Osteoblast (primary cell): ENCODE data around the gene RIPOR3. TPM values are rescaled to one million over a fixed set of nuclear protein-coding genes. Genes with fewer than 3 reads are reported as not detected.

Experiments used
- DNase-seq: peaks from one replicate; pipeline ENCODE4 v3.0.0; 2011; ENCODE audit warnings: low spot score, mixed read lengths; ENCODE audit not compliant: insufficient read length; ENCODE audit errors: missing footprints
- H2AFZ ChIP-seq: 2 replicates; pipeline ENCODE4 v1.6.0; 2011; ENCODE audit warnings: mild to moderate bottlenecking, low read length
- H3K27ac ChIP-seq: 2 replicates; pipeline ENCODE4 v1.5.1; 2011; ENCODE audit warnings: mild to moderate bottlenecking, low read depth, low read length, moderate library complexity
- H3K27me3 ChIP-seq: 2 replicates; pipeline ENCODE4 v1.6.0; 2012; ENCODE audit warnings: mild to moderate bottlenecking, control low read depth, inconsistent platforms, low read length, moderate library complexity; ENCODE audit not compliant: insufficient read depth
- H3K36me3 ChIP-seq: 2 replicates; pipeline ENCODE4 v1.5.1; 2011; ENCODE audit warnings: mild to moderate bottlenecking, low read length, control low read depth, moderate library complexity; ENCODE audit not compliant: insufficient read depth
- H3K4me1 ChIP-seq: 2 replicates; pipeline ENCODE4 v1.5.1; 2011; ENCODE audit warnings: mild to moderate bottlenecking, low read length, control low read depth, moderate library complexity; ENCODE audit not compliant: insufficient read depth
- H3K4me2 ChIP-seq: 2 replicates; pipeline ENCODE4 v1.6.0; 2011; ENCODE audit warnings: mild to moderate bottlenecking, low read length; ENCODE audit not compliant: insufficient read depth
- H3K4me3 ChIP-seq: fragments of 200-600 bp; sonication (generic); 3 replicates; pipeline ENCODE4 v1.5.1; 2012; ENCODE audit warnings: mild to moderate bottlenecking, low read length, inconsistent platforms; ENCODE audit not compliant: insufficient read depth
- H3K79me2 ChIP-seq: 2 replicates; pipeline ENCODE4 v1.6.0; 2012; ENCODE audit warnings: mild to moderate bottlenecking, low read length, control low read depth, inconsistent platforms; ENCODE audit not compliant: insufficient read depth
- H3K9me3 ChIP-seq: 2 replicates; pipeline ENCODE4 v1.5.1; 2011; ENCODE audit warnings: low read depth, low read length, control low read depth
- H4K20me1 ChIP-seq: 2 replicates; pipeline ENCODE4 v1.6.0; 2012; ENCODE audit warnings: mild to moderate bottlenecking, low read length, control low read depth; ENCODE audit not compliant: insufficient read depth
- total RNA-seq: library from RNA; depleted of rRNA; stranded (reverse); fragments of >200 nt; gene quantifications from 2 replicates; pipeline ENCODE4 v1.2.3, GENCODE V29; 2012
- TF ChIP-seq, protein P1 (sequence below): IDR thresholded peaks from 2 replicates; pipeline ENCODE4 v1.5.1; 2011; ENCODE audit warnings: mild to moderate bottlenecking, low read depth, low read length, moderate library complexity; ENCODE audit errors: extremely low read depth

The RIPOR3 gene
- total RNA-seq, 1 donor = 1.1 TPM

DNA sequence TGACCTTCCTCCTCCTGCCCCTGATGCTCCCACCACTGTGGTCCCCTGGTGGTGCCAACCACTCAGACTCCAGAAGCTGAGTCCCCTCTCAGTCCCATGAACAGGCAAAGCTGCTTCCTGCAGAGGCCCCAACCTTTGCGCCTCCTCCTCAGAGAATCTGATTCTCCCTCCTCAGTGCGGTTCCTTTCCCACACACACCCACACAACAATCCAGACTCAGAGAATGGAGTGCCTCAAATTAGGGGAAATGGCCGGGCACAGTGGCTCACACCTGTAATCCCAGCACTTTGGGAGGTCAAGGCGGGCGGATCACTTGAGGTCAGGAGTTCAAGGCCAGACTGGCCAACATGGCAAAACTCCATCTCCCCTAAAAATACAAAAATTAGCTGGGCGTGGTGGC is 23.0 kb downstream of the RIPOR3 start:
- Histone ChIP-seq H4K20me1 (no peaks in the 10 kb centered on the region), H3K36me3 (no peaks in the 10 kb centered on the region), H2AFZ (no peak overlapping the region), H3K4me2 (no peak overlapping the region), H3K9me3 (no peaks in the 10 kb centered on the region), H3K27me3 (no peaks in the 10 kb centered on the region), H3K4me1 (no peaks in the 10 kb centered on the region), H3K79me2 (no peaks in the 10 kb centered on the region), H3K4me3 (no peak overlapping the region), H3K27ac (no peak overlapping the region)
- TF ChIP-seq, protein P1, sequence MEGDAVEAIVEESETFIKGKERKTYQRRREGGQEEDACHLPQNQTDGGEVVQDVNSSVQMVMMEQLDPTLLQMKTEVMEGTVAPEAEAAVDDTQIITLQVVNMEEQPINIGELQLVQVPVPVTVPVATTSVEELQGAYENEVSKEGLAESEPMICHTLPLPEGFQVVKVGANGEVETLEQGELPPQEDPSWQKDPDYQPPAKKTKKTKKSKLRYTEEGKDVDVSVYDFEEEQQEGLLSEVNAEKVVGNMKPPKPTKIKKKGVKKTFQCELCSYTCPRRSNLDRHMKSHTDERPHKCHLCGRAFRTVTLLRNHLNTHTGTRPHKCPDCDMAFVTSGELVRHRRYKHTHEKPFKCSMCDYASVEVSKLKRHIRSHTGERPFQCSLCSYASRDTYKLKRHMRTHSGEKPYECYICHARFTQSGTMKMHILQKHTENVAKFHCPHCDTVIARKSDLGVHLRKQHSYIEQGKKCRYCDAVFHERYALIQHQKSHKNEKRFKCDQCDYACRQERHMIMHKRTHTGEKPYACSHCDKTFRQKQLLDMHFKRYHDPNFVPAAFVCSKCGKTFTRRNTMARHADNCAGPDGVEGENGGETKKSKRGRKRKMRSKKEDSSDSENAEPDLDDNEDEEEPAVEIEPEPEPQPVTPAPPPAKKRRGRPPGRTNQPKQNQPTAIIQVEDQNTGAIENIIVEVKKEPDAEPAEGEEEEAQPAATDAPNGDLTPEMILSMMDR = no peak
- no peak for DNase-seq

DNA sequence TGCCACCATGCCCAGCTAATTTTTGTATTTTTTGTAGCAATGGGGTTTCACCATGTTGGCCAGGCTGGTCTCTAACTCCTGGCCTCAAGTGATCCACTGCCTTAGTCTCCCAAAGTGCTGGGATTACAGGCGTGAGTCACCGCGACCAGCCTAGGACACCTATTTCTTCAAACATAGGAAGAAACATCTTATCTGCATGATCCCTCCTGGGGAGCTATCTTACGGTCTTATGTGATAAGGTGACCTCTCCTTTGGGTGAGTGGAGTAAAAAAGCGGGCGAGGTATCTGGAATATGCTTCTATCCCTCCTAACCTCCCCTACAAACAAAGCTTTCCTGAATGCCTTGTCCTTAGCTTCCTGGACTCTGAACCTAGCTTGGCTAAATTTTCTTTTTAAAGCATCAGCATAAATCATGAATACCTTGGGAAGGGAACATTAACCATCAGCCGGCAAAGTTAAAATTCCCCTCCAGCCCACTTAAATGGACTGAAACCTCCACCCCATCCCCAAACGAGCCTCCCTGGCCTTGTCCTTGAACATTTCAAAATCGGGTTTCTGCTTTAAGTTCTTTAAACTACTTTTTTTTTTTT is 24.5 kb downstream of the RIPOR3 start:
- H3K27ac ChIP-seq = no peak overlapping the region
- no peak overlapping the region for H3K4me3 ChIP-seq
- no peaks in the 10 kb centered on the region for H3K27me3 ChIP-seq
- H3K36me3 ChIP-seq = no peaks in the 10 kb centered on the region
- no peaks in the 10 kb centered on the region for H3K4me1 ChIP-seq
- no peaks in the 10 kb centered on the region for H3K79me2 ChIP-seq
- TF ChIP-seq, protein P1 = no peak
- H3K4me2 ChIP-seq = no peak overlapping the region
- no peak for DNase-seq
- H4K20me1 ChIP-seq = no peaks in the 10 kb centered on the region
- H3K9me3 ChIP-seq = no peaks in the 10 kb centered on the region
- no peak overlapping the region for H2AFZ ChIP-seq

DNA sequence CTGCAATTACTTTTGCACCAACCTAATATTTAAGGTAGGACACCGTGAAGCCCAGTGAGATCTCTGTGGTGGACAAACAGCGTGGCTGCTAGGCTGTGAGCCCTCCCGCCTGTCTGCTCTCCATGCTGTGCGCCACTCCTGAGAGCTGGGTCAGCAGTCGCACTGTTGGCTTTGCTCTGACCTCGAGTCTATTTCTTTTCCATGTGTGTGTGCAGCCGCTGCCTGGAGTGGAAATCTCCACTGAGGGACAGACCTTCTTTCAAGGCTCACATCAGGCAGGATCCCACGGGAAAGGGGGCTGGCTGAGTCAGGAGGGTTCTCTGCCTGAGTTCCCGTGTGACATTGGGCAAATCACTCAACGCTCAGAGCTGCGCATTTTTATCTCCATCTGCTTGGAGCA is 27.1 kb downstream of the RIPOR3 start:
- Histone ChIP-seq H3K27ac (no peak overlapping the region), H3K4me2 (no peak overlapping the region), H3K36me3 (no peaks in the 10 kb centered on the region), H3K27me3 (no peaks in the 10 kb centered on the region), H3K79me2 (no peaks in the 10 kb centered on the region), H3K9me3 (no peaks in the 10 kb centered on the region), H2AFZ (no peak overlapping the region), H4K20me1 (no peaks in the 10 kb centered on the region), H3K4me3 (no peak overlapping the region), H3K4me1 (peaks cover 3% of the 10 kb centered on the region)
- TF ChIP-seq, protein P1 = no peak
- DNase-seq = no peak

DNA sequence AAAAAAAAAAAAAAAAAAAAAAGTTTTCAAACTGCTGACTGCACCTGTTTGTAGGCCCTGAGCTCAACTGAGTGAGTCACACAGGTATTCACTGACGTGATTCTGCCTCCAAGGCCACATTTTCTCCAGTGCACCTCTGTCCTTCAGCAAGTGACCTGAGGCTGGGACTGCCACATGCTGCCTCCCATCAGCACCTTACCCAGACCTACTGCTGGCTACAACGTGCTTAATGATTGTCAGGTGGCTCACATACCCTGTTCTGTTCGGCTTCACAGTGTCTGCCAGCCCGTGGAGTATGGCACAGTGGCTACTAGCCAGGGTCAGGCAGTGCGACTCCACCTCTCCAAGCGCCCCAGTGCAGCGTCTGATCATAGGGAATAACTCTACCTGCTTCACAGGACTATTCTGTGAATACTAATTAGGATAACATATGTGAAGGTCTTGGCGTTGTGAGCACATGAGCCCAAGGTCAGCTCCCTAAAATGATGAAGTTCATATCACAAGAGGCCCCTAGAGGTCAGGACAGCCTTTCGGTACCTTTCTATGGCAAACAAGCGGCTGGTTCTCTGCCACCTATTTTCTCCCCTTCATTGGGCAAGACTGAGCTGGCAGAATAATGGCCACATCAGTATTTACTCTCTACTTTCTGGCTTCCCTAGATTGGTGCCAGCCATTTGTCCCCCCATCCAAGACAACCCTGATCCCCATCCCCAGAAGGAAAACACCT is 28.1 kb downstream of the RIPOR3 start:
- Histone ChIP-seq H3K4me3 (no peak overlapping the region), H3K27ac (no peak overlapping the region), H3K4me1 (peaks cover 3% of the 10 kb centered on the region), H2AFZ (no peak overlapping the region), H3K4me2 (no peak overlapping the region), H3K27me3 (no peaks in the 10 kb centered on the region), H4K20me1 (no peaks in the 10 kb centered on the region), H3K36me3 (no peaks in the 10 kb centered on the region), H3K9me3 (no peaks in the 10 kb centered on the region), H3K79me2 (no peaks in the 10 kb centered on the region)
- TF ChIP-seq, protein P1 = peak; percentile 15
- DNase-seq = no peak
